Endothelial cell (in vitro differentiated cells): ENCODE measurements around the gene TTC7B. TPM values are rescaled to one million over a fixed set of nuclear protein-coding genes. Genes with fewer than 3 reads are reported as not detected.

Experiments
- DNase-seq: peaks from one replicate; pipeline ENCODE4 v3.0.0; 2021; ENCODE audit warnings: low spot score
- H3K27ac Mint-ChIP-seq: one replicate; pipeline ENCODE4 v1.8.0; 2021; ENCODE audit warnings: mixed read lengths, inconsistent platforms; ENCODE audit not compliant: unreplicated experiment
- H3K27me3 Mint-ChIP-seq: one replicate; pipeline ENCODE4 v1.8.0; 2021; ENCODE audit warnings: mild to moderate bottlenecking, moderate library complexity, mixed read lengths, inconsistent platforms; ENCODE audit not compliant: unreplicated experiment
- H3K36me3 Mint-ChIP-seq: one replicate; pipeline ENCODE4 v1.8.0; 2021; ENCODE audit warnings: mild to moderate bottlenecking, low read depth, mixed read lengths, inconsistent platforms; ENCODE audit not compliant: unreplicated experiment
- H3K4me1 Mint-ChIP-seq: one replicate; pipeline ENCODE4 v1.8.0; 2021; ENCODE audit warnings: mild to moderate bottlenecking, mixed read lengths, inconsistent platforms; ENCODE audit not compliant: unreplicated experiment
- H3K4me3 Mint-ChIP-seq: one replicate; pipeline ENCODE4 v1.8.0; 2021; ENCODE audit warnings: mild to moderate bottlenecking, mixed read lengths, inconsistent platforms; ENCODE audit not compliant: unreplicated experiment
- H3K9me3 Mint-ChIP-seq: one replicate; pipeline ENCODE4 v1.8.0; 2021; ENCODE audit warnings: mixed read lengths, inconsistent platforms; ENCODE audit not compliant: unreplicated experiment
- total RNA-seq: library from RNA; stranded (reverse); fragmentation: NEBNext Ultra II Directional; extraction: Animal tissue kit (Norgen Biotek cat#: 25700); gene quantifications from one replicate; pipeline ENCODE4 v1.2.1, GENCODE V29; 2021; ENCODE audit not compliant: unreplicated experiment
- TF ChIP-seq, protein P1 (sequence below): fragments of 200-600 bp; sonication (generic); IDR thresholded peaks from one replicate; pipeline ENCODE4 v1.5.0; 2021; ENCODE audit warnings: antibody characterized with exemption; ENCODE audit not compliant: unreplicated experiment

Gene TTC7B
- total RNA-seq, 1 donor from 2014 or later: 93.5 TPM

- H3K4me1 Mint-ChIP-seq: peaks cover 56% of the 10 kb centered on the region
- peaks cover 2% of the 10 kb centered on the region for H3K27me3 Mint-ChIP-seq
- no peak overlapping the region for H3K4me3 Mint-ChIP-seq
- peak overlapping the region; percentile 76 for H3K27ac Mint-ChIP-seq
- no peaks in the 10 kb centered on the region for H3K9me3 Mint-ChIP-seq
- DNase-seq: no peak
- H3K36me3 Mint-ChIP-seq: peaks cover 26% of the 10 kb centered on the region
- TF ChIP-seq, protein P1, sequence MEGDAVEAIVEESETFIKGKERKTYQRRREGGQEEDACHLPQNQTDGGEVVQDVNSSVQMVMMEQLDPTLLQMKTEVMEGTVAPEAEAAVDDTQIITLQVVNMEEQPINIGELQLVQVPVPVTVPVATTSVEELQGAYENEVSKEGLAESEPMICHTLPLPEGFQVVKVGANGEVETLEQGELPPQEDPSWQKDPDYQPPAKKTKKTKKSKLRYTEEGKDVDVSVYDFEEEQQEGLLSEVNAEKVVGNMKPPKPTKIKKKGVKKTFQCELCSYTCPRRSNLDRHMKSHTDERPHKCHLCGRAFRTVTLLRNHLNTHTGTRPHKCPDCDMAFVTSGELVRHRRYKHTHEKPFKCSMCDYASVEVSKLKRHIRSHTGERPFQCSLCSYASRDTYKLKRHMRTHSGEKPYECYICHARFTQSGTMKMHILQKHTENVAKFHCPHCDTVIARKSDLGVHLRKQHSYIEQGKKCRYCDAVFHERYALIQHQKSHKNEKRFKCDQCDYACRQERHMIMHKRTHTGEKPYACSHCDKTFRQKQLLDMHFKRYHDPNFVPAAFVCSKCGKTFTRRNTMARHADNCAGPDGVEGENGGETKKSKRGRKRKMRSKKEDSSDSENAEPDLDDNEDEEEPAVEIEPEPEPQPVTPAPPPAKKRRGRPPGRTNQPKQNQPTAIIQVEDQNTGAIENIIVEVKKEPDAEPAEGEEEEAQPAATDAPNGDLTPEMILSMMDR: no peak
Measured at GRCh38 chr14:90612801-90613200, 203.4 kb downstream of the TTC7B start.

GRCh38 chr14:90611936-90612335, 204.3 kb downstream of the TTC7B start:
- TF ChIP-seq, protein P1: no peak
- Mint-ChIP-seq H3K4me3 (no peak overlapping the region), H3K27me3 (peaks cover 2% of the 10 kb centered on the region), H3K4me1 (peaks cover 55% of the 10 kb centered on the region), H3K36me3 (peaks cover 26% of the 10 kb centered on the region), H3K9me3 (no peaks in the 10 kb centered on the region), H3K27ac (peak overlapping the region; percentile 76)
- DNase-seq: no peak

DNA sequence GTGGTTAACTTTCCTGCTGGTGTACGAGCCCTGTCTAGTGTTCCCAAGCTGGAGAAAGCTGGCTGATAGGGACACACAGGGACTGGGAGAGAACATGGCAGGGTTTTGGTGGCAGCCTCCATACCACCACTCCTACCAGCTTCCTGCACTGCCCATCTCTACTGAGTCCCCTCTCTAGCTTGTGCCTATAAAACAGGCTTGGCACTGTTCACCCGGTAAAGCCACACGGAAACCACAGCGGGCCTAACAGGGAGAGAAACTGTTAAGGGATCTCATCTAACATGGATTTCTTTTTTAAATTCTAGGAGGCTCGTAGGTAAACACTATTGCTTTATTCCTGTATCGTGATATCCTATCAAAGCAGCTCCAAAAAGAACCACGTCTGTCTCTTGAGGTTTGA, 204.7 kb downstream of the TTC7B start:
- Mint-ChIP-seq H3K4me3 (no peak overlapping the region), H3K36me3 (peaks cover 26% of the 10 kb centered on the region), H3K27ac (peak overlapping the region; percentile 76), H3K9me3 (no peaks in the 10 kb centered on the region), H3K4me1 (peaks cover 51% of the 10 kb centered on the region), H3K27me3 (no peaks in the 10 kb centered on the region)
- TF ChIP-seq, protein P1: no peak
- no peak for DNase-seq

DNA sequence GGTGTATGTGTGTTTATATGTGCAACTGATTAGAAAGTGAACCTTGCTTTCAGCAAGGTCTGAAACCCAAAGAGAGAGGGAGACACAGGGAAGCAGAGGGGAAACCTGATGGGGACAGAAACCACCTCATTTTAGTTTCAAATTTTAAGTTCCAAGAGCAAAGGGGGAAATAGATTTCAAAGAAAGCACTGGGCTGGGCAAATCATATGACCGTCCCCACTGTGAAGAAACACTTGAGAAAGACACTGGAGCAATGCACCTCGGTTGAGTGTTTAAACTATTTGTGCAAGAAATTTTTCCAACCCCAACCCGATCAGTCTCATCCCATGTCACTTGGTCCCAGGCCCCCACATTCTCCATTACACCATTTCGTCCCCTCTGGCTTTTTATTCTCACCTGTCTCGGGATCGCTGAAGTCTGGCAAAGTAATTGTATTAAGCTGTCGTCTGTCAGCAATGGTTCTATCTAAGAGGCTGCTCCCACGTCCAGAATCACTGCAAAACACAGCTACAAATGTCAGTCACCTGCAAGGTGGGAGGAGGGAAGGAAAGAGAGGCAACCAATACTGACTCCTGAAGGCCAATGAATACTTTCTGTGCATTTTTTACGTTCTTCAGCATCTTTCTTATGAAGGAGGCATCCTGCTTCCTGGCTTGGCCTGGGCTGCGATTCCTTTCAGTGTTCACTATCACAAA, 205.7 kb downstream of the TTC7B start:
- Mint-ChIP-seq H3K27me3 (no peaks in the 10 kb centered on the region), H3K4me1 (peaks cover 48% of the 10 kb centered on the region), H3K36me3 (peaks cover 26% of the 10 kb centered on the region), H3K9me3 (no peaks in the 10 kb centered on the region), H3K4me3 (no peak overlapping the region), H3K27ac (peak overlapping the region; percentile 80)
- TF ChIP-seq, protein P1: no peak
- no peak for DNase-seq

GRCh38 chr14:90609376-90609775, 206.9 kb downstream of the TTC7B start:
- H3K27ac Mint-ChIP-seq: no peak overlapping the region
- DNase-seq: no peak
- H3K27me3 Mint-ChIP-seq: no peaks in the 10 kb centered on the region
- H3K4me1 Mint-ChIP-seq: peaks cover 53% of the 10 kb centered on the region
- no peaks in the 10 kb centered on the region for H3K9me3 Mint-ChIP-seq
- TF ChIP-seq, protein P1: no peak
- H3K4me3 Mint-ChIP-seq: no peak overlapping the region
- peaks cover 26% of the 10 kb centered on the region for H3K36me3 Mint-ChIP-seq
